LNCAP (cell line): Measurements from ENCODE around the gene LDLRAD1.

Experiments
- CTCF ChIP-seq: fragments of 450-650 bp; IDR thresholded peaks from 2 replicates; pipeline ENCODE4 v1.5.1; 2017; ENCODE audit warnings: mild to moderate bottlenecking

Gene LDLRAD1

GRCh38 chr1:53987880-53988279, 30.1 kb downstream of the LDLRAD1 start:
- TF ChIP-seq CTCF, result no peak

- no peak for TF ChIP-seq CTCF
These were observed 31.5 kb downstream of the LDLRAD1 start for GRCh38 chr1:53986458-53986857.

- TF ChIP-seq CTCF, result no peak
These were observed 33.3 kb downstream of the LDLRAD1 start for GRCh38 chr1:53984726-53985125.

- no peak for TF ChIP-seq CTCF
These were observed 35.3 kb downstream of the LDLRAD1 start for GRCh38 chr1:53982763-53983104.

DNA sequence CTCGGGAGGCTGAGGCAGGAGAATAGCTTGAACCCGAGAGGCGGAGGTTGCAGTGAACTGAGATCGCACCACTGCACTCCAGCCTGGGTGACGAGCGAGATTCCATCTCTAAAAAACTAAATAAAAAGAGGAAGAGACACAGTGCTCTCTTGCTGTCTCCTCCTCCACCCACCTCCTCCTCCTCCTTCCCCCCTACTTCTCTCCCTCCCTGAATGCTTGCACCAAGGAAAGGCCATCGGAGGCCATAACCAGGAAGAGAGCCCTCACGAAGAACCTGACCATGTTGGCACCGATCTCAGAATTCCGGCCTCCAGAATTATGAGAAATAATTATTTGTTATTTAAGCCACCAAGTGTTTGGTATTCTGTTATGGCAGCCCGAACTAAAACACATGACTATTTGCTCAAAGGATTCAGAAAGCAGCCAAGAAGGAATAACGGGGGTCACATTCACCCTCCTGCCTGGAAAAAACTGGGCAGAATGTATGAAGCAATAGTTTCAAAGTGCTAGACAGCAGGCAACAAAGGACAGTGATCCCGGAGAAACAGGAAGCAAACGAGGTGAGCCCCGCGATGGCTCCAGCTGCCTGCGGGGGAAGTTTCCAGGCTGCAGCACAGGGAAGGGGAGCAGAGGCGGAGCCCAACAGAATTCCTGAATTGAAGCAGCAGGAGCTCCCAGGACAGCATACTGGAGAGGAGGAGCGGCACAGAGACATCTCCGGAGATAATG, 35.8 kb downstream of the LDLRAD1 start:
- no peak for TF ChIP-seq CTCF

DNA sequence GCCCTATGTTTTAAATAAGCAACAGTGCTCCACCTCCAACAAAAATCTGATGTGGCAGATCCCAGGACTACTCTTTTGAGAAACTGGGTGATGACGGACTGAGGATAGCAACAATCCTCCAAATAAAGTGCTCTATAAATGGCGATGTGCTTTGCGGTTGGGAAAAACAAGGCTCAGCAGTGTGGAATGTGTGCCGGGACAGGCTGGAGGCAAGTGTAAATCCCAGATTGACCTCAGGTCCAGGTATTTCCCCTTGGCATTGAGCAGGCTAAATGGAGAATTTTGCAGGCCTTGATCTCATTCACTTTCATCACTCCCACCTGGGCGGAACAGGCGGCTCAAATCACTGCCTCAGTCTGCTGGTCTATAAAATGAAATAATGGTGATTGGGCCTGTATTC, 36.8 kb downstream of the LDLRAD1 start:
- no peak for TF ChIP-seq CTCF

GRCh38 chr1:53979712-53980450, 38.1 kb downstream of the LDLRAD1 start:
- no peak for TF ChIP-seq CTCF
